HEK293 (cell line): ENCODE data around the gene AURKA.

Source experiments
- CTCF ChIP-seq: fragments of 450-650 bp; formaldehyde crosslinking; IDR thresholded peaks from 2 replicates; pipeline ENCODE4 v1.5.1; 2016; ENCODE audit warnings: missing biosample characterization, missing genetic modification characterization
- ZNF24 ChIP-seq: fragments of 450-650 bp; formaldehyde crosslinking; IDR thresholded peaks from 2 replicates; pipeline ENCODE4 v1.5.1; 2016; ENCODE audit warnings: missing biosample characterization, missing genetic modification characterization
- ZNF521 ChIP-seq: fragments of 450-650 bp; formaldehyde crosslinking; IDR thresholded peaks from 2 replicates; pipeline ENCODE4 v1.5.1; 2017; ENCODE audit warnings: missing biosample characterization, mild to moderate bottlenecking, missing genetic modification characterization

GRCh38 chr20:56429941-56430340 is 37.9 kb upstream of the AURKA start:
- no peak for TF ChIP-seq ZNF521 (tag by site-specific recombination)
- no peak for TF ChIP-seq CTCF (tag by site-specific recombination)
- no peak for TF ChIP-seq ZNF24
